Ishikawa (cell line): ENCODE data around the gene PIK3CD.

ENCODE experiments used
- CEBPB ChIP-seq: IDR thresholded peaks from 2 replicates; pipeline ENCODE4 v1.6.1; 2012
- EGR1 ChIP-seq: IDR thresholded peaks from 2 replicates; pipeline ENCODE4 v1.6.1; 2012
- EP300 ChIP-seq: IDR thresholded peaks from 2 replicates; pipeline ENCODE4 v1.6.1; 2012; ENCODE audit warnings: borderline replicate concordance
- FOXM1 ChIP-seq: IDR thresholded peaks from 2 replicates; pipeline ENCODE4 v1.6.1; 2012; ENCODE audit warnings: low read depth, borderline replicate concordance
- NFIC ChIP-seq: IDR thresholded peaks from 2 replicates; pipeline ENCODE4 v1.6.1; 2012
- RAD21 ChIP-seq: IDR thresholded peaks from 2 replicates; pipeline ENCODE4 v1.6.1; 2012; ENCODE audit warnings: low read depth
- TAF1 ChIP-seq: IDR thresholded peaks from 2 replicates; pipeline ENCODE4 v1.6.1; 2012; ENCODE audit warnings: low read depth, mild to moderate bottlenecking
- TCF12 ChIP-seq: IDR thresholded peaks from 2 replicates; pipeline ENCODE4 v1.6.1; 2012; ENCODE audit warnings: low read depth
- TEAD4 ChIP-seq: IDR thresholded peaks from 2 replicates; pipeline ENCODE4 v1.6.1; 2012
- YY1 ChIP-seq: IDR thresholded peaks from 2 replicates; pipeline ENCODE4 v1.6.1; 2012; ENCODE audit warnings: low read depth
- ZBTB7A ChIP-seq: IDR thresholded peaks from 2 replicates; pipeline ENCODE4 v1.6.1; 2012; ENCODE audit warnings: low read depth
- TF ChIP-seq, protein P1 (sequence below): IDR thresholded peaks from 2 replicates; pipeline ENCODE4 v1.6.1; 2012
- TF ChIP-seq, protein P2 (sequence below): IDR thresholded peaks from 2 replicates; pipeline ENCODE4 v1.6.1; 2012; ENCODE audit warnings: low read depth, mild to moderate bottlenecking
- TF ChIP-seq, protein P3 (sequence below): IDR thresholded peaks from 2 replicates; pipeline ENCODE4 v1.6.1; 2012

PIK3CD gene

GRCh38 chr1:9705337-9706093 is 54.0 kb downstream of the PIK3CD start:
- TF ChIP-seq ZBTB7A (no peak), TAF1 (no peak), CEBPB (no peak), FOXM1 (no peak), EP300 (no peak), YY1 (no peak), TCF12 (no peak), RAD21 (no peak), NFIC (no peak)
- TF ChIP-seq, protein P1, sequence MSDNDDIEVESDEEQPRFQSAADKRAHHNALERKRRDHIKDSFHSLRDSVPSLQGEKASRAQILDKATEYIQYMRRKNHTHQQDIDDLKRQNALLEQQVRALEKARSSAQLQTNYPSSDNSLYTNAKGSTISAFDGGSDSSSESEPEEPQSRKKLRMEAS = no peak
- TF ChIP-seq, protein P2, sequence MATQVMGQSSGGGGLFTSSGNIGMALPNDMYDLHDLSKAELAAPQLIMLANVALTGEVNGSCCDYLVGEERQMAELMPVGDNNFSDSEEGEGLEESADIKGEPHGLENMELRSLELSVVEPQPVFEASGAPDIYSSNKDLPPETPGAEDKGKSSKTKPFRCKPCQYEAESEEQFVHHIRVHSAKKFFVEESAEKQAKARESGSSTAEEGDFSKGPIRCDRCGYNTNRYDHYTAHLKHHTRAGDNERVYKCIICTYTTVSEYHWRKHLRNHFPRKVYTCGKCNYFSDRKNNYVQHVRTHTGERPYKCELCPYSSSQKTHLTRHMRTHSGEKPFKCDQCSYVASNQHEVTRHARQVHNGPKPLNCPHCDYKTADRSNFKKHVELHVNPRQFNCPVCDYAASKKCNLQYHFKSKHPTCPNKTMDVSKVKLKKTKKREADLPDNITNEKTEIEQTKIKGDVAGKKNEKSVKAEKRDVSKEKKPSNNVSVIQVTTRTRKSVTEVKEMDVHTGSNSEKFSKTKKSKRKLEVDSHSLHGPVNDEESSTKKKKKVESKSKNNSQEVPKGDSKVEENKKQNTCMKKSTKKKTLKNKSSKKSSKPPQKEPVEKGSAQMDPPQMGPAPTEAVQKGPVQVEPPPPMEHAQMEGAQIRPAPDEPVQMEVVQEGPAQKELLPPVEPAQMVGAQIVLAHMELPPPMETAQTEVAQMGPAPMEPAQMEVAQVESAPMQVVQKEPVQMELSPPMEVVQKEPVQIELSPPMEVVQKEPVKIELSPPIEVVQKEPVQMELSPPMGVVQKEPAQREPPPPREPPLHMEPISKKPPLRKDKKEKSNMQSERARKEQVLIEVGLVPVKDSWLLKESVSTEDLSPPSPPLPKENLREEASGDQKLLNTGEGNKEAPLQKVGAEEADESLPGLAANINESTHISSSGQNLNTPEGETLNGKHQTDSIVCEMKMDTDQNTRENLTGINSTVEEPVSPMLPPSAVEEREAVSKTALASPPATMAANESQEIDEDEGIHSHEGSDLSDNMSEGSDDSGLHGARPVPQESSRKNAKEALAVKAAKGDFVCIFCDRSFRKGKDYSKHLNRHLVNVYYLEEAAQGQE = no peak
- TF ChIP-seq, protein P3, sequence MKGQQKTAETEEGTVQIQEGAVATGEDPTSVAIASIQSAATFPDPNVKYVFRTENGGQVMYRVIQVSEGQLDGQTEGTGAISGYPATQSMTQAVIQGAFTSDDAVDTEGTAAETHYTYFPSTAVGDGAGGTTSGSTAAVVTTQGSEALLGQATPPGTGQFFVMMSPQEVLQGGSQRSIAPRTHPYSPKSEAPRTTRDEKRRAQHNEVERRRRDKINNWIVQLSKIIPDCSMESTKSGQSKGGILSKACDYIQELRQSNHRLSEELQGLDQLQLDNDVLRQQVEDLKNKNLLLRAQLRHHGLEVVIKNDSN = no peak

- TF ChIP-seq EGR1 (no peak), CEBPB (no peak), EP300 (no peak), NFIC (no peak), RAD21 (no peak), TAF1 (no peak), FOXM1 (no peak), YY1 (no peak), ZBTB7A (no peak)
- TF ChIP-seq, protein P2 = no peak
- TF ChIP-seq, protein P1 = no peak
- TF ChIP-seq, protein P3 = no peak
Measured at GRCh38 chr1:9706178-9706577, 54.6 kb downstream of the PIK3CD start.

GRCh38 chr1:9710037-9710436 is 58.5 kb downstream of the PIK3CD start:
- no peak for TF ChIP-seq YY1
- no peak for TF ChIP-seq NFIC
- no peak for TF ChIP-seq ZBTB7A

DNA sequence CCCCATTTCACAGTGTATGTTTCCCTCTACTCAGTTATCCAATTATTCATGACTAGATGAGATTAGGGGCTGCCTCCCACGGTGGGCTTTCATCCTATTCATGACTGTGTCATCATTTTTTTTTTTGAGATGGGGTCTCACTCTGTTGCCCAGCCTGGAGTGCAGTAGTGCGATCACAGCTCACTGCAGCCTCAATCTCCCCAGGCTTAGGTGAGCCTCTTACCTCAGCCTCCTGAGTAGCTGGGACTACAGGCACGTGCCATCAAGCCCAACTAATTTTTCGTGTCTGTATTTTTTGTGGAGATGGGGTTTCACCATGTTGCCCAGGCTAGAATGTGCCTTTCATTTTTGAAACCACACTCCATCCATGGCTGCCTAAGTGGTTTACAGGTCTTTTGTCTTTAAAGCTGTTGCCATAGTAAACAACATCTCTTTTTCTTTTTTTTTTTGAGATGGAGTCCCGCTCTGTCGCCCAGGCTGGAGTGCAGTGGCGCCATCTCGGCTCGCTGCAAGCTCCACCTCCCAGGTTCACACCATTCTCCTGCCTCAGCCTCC is 60.0 kb downstream of the PIK3CD start:
- TF ChIP-seq TCF12 (no peak), YY1 (no peak), TEAD4 (no peak)
- TF ChIP-seq, protein P2 = no peak

GRCh38 chr1:9714257-9714718 is 62.8 kb downstream of the PIK3CD start:
- no peak for TF ChIP-seq CEBPB
- TF ChIP-seq NFIC = no peak
- TF ChIP-seq TEAD4 = no peak
